GM23338 (cell line): ENCODE measurements around the gene RARG. TPM values are rescaled to one million over a fixed set of nuclear protein-coding genes. Genes with fewer than 3 reads are reported as not detected.

Source experiments
- ATAC-seq: fragments of 200-7000 bp; cut with Tn5 transposase; 3 replicates; pipeline ENCODE4 v1.9.1; 2020
- DNase-seq: peaks from one replicate; pipeline ENCODE4 v3.0.0-alpha.2; 2015; ENCODE audit warnings: low spot score
- H2AFZ ChIP-seq: fragments of 200-600 bp; sonication (generic); 2 replicates; pipeline ENCODE4 v1.8.0; 2016; ENCODE audit warnings: antibody characterized with exemption, mild to moderate bottlenecking, moderate library complexity
- H3F3A ChIP-seq: fragments of 200-600 bp; sonication (generic); replicated peaks from 2 replicates; pipeline ENCODE4 v1.8.0; 2017; ENCODE audit warnings: antibody characterized with exemption, mixed run types, low read depth
- H3K27ac ChIP-seq: fragments of 200-600 bp; sonication (generic); 2 replicates; pipeline ENCODE4 v1.6.1; 2016; ENCODE audit warnings: low read depth
- H3K27me3 ChIP-seq: fragments of 200-600 bp; sonication (generic); 2 replicates; pipeline ENCODE4 v1.8.0; 2016; ENCODE audit warnings: mild to moderate bottlenecking, mixed run types, moderate library complexity; ENCODE audit not compliant: insufficient read depth
- H3K36me3 ChIP-seq: fragments of 200-600 bp; sonication (generic); 2 replicates; pipeline ENCODE4 v1.8.0; 2016; ENCODE audit warnings: mild to moderate bottlenecking; ENCODE audit not compliant: insufficient read depth
- H3K4me1 ChIP-seq: fragments of 200-600 bp; sonication (generic); 2 replicates; pipeline ENCODE4 v1.8.0; 2016; ENCODE audit warnings: mild to moderate bottlenecking, moderate library complexity; ENCODE audit not compliant: insufficient read depth
- H3K4me2 ChIP-seq: fragments of 200-600 bp; sonication (generic); 2 replicates; pipeline ENCODE4 v1.7.1; 2017; ENCODE audit warnings: mixed run types
- H3K4me3 ChIP-seq: fragments of 200-600 bp; sonication (generic); 2 replicates; pipeline ENCODE4 v1.6.1; 2016; ENCODE audit warnings: mixed run types
- H3K79me2 ChIP-seq: fragments of 200-600 bp; sonication (generic); replicated peaks from 2 replicates; pipeline ENCODE4 v1.8.0; 2017; ENCODE audit warnings: mild to moderate bottlenecking; ENCODE audit not compliant: insufficient read depth
- H3K9me2 ChIP-seq: fragments of 200-600 bp; sonication (generic); 2 replicates; pipeline ENCODE4 v1.8.0; 2017; ENCODE audit not compliant: insufficient read depth
- H4K20me1 ChIP-seq: fragments of 200-600 bp; sonication (generic); replicated peaks from 2 replicates; pipeline ENCODE4 v1.8.0; 2017; ENCODE audit warnings: mild to moderate bottlenecking; ENCODE audit not compliant: insufficient read depth
- H3K27ac Mint-ChIP-seq: 2 replicates; pipeline ENCODE4 v1.8.0; 2020; ENCODE audit warnings: inconsistent platforms, mild to moderate bottlenecking, moderate library complexity, mixed read lengths
- H3K27me3 Mint-ChIP-seq: 3 replicates; pipeline ENCODE4 v1.8.0; 2022; ENCODE audit warnings: low read depth, mild to moderate bottlenecking, moderate library complexity, mixed read lengths, inconsistent platforms; ENCODE audit not compliant: insufficient read depth, poor library complexity
- H3K36me3 Mint-ChIP-seq: 3 replicates; pipeline ENCODE4 v1.8.0; 2021; ENCODE audit warnings: low read depth, mild to moderate bottlenecking, inconsistent platforms, moderate library complexity, mixed read lengths
- H3K4me1 Mint-ChIP-seq: 3 replicates; pipeline ENCODE4 v1.8.0; 2020; ENCODE audit warnings: mild to moderate bottlenecking, inconsistent platforms, mixed read lengths
- H3K4me3 Mint-ChIP-seq: 3 replicates; pipeline ENCODE4 v1.8.0; 2021; ENCODE audit warnings: moderate library complexity, mild to moderate bottlenecking, inconsistent platforms, mixed read lengths
- H3K9me3 Mint-ChIP-seq: 3 replicates; pipeline ENCODE4 v1.8.0; 2020; ENCODE audit warnings: moderate library complexity, mild to moderate bottlenecking, inconsistent platforms, mixed read lengths
- CTCF ChIP-seq, 2 experiments: fragments of 200-600 bp in 1 of 2; sonication (generic) in 1 of 2; conservative IDR thresholded peaks; 2 replicates each; pipeline versions ENCODE4 v1.5.1 to v1.6.1; 2016 to 2017; ENCODE audit warnings: antibody characterized with exemption in 2 of 2, low read depth in 2 of 2, mild to moderate bottlenecking in 2 of 2, moderate library complexity in 1 of 2
- EZH2 ChIP-seq: fragments of 200-600 bp; sonication (generic); IDR thresholded peaks from one replicate; pipeline ENCODE4 v1.8.0; 2017; ENCODE audit warnings: antibody characterized with exemption, mild to moderate bottlenecking, low read depth; ENCODE audit not compliant: unreplicated experiment
- EZH2phosphoT487 ChIP-seq: fragments of 200-600 bp; sonication (generic); IDR thresholded peaks from one replicate; pipeline ENCODE4 v1.8.1; 2018; ENCODE audit warnings: antibody characterized with exemption; ENCODE audit not compliant: unreplicated experiment
- POLR2AphosphoS5 ChIP-seq: IDR thresholded peaks from 2 replicates; pipeline ENCODE4 v1.6.1; 2016; ENCODE audit warnings: antibody characterized with exemption, low read depth
- STAT1 ChIP-seq: IDR thresholded peaks from one replicate; pipeline ENCODE4 v1.6.1; 2016; ENCODE audit warnings: antibody characterized with exemption; ENCODE audit not compliant: unreplicated experiment
- ZNF114 ChIP-seq: fragments of 250-450 bp; sonication (Bioruptor Pico); IDR thresholded peaks from 2 replicates; pipeline ENCODE4 v1.5.0; 2020; ENCODE audit warnings: mild to moderate bottlenecking, moderate library complexity
- ZNF331 ChIP-seq: fragments of 250-450 bp; sonication (Bioruptor Pico); IDR thresholded peaks from 2 replicates; pipeline ENCODE4 v1.5.0; 2020; ENCODE audit warnings: low read depth, mild to moderate bottlenecking, moderate library complexity
- polyA plus RNA-seq: library from polyadenylated mRNA; unstranded; fragments of >200 nt; fragmentation: Nextera tagmentation; extraction: Ambion mirVana; gene quantifications from 2 replicates; pipeline ENCODE4 v1.2.1, GENCODE V29; 2016
- total RNA-seq: library from RNA; depleted of rRNA; stranded (reverse); fragments of >200 nt; shearing (Covaris generic); gene quantifications from 2 replicates; pipeline ENCODE4 v1.2.3, GENCODE V29; 2014
- TF ChIP-seq, protein P1 (sequence below): IDR thresholded peaks from one replicate; pipeline ENCODE4 v1.6.1; 2018; ENCODE audit warnings: antibody characterized with exemption; ENCODE audit not compliant: unreplicated experiment
- TF ChIP-seq, protein P2 (sequence below): fragments of 250-450 bp; sonication (Bioruptor Pico); IDR thresholded peaks from 2 replicates; pipeline ENCODE4 v1.5.0; 2020; ENCODE audit warnings: mild to moderate bottlenecking, moderate library complexity

Gene RARG
- total and polyA plus RNA-seq, 2 experiments from 2014 or later, result 18.5 to 50.2 TPM

DNA sequence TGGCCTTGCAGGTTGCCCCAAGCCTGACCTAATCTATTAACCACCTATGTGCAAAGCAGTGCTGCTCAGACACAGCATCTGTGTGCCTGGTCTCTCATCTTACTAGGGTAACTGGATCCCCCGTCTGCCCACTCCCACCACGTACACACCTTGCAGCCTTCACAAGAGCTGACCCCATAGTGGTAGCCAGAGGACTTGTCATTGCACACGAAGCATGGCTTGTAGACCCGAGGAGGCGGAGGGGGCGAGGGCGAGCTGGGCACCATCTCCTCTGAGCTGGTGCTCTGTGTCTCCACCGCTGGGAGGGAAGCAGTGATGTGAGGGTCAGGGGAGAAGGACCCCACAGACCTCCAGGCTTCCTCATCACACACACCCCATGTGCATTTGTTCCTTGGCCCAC is 16.5 kb downstream of the RARG start:
- no peak overlapping the region for H3K27ac ChIP-seq
- peak overlapping the region; percentile 94; the same call in 2 of the 3 replicates for H3K4me3 Mint-ChIP-seq
- TF ChIP-seq CTCF (conservative IDR thresholded peaks at IDR 0.05; ENCODE audit: low read depth in 2 of 2), result no peak
- no peak for TF ChIP-seq STAT1
- TF ChIP-seq POLR2AphosphoS5, result 0 out of 2 replicates have a peak, but pooled peaks have one; percentile 19
- H3K79me2 ChIP-seq, result peaks cover 36% of the 10 kb centered on the region
- no peak overlapping the region for H2AFZ ChIP-seq
- peaks cover 26% of the 10 kb centered on the region for H3K27me3 Mint-ChIP-seq
- peaks cover 20% of the 10 kb centered on the region for H3K36me3 ChIP-seq
- peaks cover 13% of the 10 kb centered on the region for H4K20me1 ChIP-seq
- peak overlapping the region; percentile 95; the same call in 1 of the 2 replicates for H3K4me3 ChIP-seq
- H3K4me1 Mint-ChIP-seq, result peaks cover 64% of the 10 kb centered on the region
- H3K27ac Mint-ChIP-seq, result peak overlapping the region; percentile 89
- ATAC-seq (no peak), DNase-seq (no peak)
- H3K4me1 ChIP-seq, result peaks cover 50% of the 10 kb centered on the region
- H3F3A ChIP-seq, result peaks cover 40% of the 10 kb centered on the region
- peaks cover 12% of the 10 kb centered on the region for H3K27me3 ChIP-seq
- H3K9me3 Mint-ChIP-seq, result peaks cover 4% of the 10 kb centered on the region; the same call in 1 of the 3 replicates
- no peaks in the 10 kb centered on the region for H3K9me2 ChIP-seq
- peak overlapping the region; percentile 91 for H3K4me2 ChIP-seq
- peaks cover 53% of the 10 kb centered on the region for H3K36me3 Mint-ChIP-seq

DNA sequence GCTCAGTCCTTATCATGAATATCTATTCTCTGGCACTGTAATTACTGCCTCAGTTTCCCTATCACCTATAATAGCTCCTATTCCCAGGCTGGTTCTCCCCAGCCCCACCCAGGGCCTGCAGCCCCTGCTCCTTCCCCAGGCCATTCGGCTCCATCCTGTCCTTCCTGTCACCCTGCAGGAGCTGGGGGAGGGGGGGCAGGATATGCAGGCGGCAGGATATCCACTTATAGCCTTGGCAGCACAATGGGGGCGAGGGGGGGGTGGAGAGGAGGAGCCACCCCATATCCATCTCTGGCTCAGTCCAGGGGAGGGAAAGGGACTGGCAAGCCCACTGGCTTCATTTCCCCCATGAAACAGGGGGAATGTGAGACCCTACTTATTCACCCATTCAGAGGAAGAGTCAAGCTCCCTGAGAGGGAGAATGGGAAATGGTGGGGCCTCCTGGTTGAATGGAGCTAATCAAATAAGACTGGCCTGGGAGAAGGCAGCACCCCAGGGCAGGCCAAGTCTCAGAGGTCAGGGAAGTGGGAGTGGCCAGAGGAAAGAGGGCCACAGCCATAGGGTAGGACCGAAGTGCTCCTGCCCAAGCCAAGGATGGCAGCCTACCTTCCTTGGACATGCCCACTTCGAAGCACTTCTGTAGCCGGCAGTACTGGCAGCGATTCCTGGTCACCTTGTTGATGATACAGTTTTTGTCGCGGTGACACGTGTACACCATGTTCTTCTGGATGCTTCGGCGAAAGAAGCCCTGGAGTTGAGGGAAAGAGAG is 17.1 kb downstream of the RARG start:
- peak; percentile 60 for DNase-seq
- peaks cover 26% of the 10 kb centered on the region for H3K27me3 Mint-ChIP-seq
- TF ChIP-seq POLR2AphosphoS5 (peak; percentile 57; the same call in 1 of the 2 replicates), EZH2phosphoT487 (no peak), ZNF114 (CRISPR knock-in tag) (no peak), ZNF331 (no peak), EZH2 (no peak)
- TF ChIP-seq, protein P1, sequence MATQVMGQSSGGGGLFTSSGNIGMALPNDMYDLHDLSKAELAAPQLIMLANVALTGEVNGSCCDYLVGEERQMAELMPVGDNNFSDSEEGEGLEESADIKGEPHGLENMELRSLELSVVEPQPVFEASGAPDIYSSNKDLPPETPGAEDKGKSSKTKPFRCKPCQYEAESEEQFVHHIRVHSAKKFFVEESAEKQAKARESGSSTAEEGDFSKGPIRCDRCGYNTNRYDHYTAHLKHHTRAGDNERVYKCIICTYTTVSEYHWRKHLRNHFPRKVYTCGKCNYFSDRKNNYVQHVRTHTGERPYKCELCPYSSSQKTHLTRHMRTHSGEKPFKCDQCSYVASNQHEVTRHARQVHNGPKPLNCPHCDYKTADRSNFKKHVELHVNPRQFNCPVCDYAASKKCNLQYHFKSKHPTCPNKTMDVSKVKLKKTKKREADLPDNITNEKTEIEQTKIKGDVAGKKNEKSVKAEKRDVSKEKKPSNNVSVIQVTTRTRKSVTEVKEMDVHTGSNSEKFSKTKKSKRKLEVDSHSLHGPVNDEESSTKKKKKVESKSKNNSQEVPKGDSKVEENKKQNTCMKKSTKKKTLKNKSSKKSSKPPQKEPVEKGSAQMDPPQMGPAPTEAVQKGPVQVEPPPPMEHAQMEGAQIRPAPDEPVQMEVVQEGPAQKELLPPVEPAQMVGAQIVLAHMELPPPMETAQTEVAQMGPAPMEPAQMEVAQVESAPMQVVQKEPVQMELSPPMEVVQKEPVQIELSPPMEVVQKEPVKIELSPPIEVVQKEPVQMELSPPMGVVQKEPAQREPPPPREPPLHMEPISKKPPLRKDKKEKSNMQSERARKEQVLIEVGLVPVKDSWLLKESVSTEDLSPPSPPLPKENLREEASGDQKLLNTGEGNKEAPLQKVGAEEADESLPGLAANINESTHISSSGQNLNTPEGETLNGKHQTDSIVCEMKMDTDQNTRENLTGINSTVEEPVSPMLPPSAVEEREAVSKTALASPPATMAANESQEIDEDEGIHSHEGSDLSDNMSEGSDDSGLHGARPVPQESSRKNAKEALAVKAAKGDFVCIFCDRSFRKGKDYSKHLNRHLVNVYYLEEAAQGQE, result no peak
- TF ChIP-seq, protein P2, sequence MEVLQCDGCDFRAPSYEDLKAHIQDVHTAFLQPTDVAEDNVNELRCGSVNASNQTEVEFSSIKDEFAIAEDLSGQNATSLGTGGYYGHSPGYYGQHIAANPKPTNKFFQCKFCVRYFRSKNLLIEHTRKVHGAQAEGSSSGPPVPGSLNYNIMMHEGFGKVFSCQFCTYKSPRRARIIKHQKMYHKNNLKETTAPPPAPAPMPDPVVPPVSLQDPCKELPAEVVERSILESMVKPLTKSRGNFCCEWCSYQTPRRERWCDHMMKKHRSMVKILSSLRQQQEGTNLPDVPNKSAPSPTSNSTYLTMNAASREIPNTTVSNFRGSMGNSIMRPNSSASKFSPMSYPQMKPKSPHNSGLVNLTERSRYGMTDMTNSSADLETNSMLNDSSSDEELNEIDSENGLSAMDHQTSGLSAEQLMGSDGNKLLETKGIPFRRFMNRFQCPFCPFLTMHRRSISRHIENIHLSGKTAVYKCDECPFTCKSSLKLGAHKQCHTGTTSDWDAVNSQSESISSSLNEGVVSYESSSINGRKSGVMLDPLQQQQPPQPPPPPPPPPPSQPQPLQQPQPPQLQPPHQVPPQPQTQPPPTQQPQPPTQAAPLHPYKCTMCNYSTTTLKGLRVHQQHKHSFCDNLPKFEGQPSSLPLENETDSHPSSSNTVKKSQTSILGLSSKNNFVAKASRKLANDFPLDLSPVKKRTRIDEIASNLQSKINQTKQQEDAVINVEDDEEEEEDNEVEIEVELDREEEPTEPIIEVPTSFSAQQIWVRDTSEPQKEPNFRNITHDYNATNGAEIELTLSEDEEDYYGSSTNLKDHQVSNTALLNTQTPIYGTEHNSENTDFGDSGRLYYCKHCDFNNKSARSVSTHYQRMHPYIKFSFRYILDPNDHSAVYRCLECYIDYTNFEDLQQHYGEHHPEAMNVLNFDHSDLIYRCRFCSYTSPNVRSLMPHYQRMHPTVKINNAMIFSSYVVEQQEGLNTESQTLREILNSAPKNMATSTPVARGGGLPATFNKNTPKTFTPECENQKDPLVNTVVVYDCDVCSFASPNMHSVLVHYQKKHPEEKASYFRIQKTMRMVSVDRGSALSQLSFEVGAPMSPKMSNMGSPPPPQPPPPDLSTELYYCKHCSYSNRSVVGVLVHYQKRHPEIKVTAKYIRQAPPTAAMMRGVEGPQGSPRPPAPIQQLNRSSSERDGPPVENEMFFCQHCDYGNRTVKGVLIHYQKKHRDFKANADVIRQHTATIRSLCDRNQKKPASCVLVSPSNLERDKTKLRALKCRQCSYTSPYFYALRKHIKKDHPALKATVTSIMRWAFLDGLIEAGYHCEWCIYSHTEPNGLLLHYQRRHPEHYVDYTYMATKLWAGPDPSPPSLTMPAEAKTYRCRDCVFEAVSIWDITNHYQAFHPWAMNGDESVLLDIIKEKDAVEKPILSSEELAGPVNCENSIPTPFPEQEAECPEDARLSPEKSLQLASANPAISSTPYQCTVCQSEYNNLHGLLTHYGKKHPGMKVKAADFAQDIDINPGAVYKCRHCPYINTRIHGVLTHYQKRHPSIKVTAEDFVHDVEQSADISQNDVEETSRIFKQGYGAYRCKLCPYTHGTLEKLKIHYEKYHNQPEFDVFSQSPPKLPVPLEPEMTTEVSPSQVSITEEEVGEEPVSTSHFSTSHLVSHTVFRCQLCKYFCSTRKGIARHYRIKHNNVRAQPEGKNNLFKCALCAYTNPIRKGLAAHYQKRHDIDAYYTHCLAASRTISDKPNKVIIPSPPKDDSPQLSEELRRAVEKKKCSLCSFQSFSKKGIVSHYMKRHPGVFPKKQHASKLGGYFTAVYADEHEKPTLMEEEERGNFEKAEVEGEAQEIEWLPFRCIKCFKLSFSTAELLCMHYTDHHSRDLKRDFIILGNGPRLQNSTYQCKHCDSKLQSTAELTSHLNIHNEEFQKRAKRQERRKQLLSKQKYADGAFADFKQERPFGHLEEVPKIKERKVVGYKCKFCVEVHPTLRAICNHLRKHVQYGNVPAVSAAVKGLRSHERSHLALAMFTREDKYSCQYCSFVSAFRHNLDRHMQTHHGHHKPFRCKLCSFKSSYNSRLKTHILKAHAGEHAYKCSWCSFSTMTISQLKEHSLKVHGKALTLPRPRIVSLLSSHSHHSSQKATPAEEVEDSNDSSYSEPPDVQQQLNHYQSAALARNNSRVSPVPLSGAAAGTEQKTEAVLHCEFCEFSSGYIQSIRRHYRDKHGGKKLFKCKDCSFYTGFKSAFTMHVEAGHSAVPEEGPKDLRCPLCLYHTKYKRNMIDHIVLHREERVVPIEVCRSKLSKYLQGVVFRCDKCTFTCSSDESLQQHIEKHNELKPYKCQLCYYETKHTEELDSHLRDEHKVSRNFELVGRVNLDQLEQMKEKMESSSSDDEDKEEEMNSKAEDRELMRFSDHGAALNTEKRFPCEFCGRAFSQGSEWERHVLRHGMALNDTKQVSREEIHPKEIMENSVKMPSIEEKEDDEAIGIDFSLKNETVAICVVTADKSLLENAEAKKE (CRISPR knock-in tag), result no peak

More for the DNA sequence above, 17.1 kb downstream of the RARG start:
- Histone ChIP-seq H3K4me3 (peak overlapping the region; percentile 40), H3K27me3 (peaks cover 11% of the 10 kb centered on the region), H3K4me1 (peaks cover 50% of the 10 kb centered on the region), H4K20me1 (peaks cover 13% of the 10 kb centered on the region), H3K36me3 (peaks cover 20% of the 10 kb centered on the region), H3K4me2 (peak overlapping the region; percentile 91), H3K27ac (peak overlapping the region; percentile 76), H3K9me2 (no peaks in the 10 kb centered on the region), H3F3A (peaks cover 37% of the 10 kb centered on the region), H2AFZ (no peak overlapping the region), H3K79me2 (peaks cover 35% of the 10 kb centered on the region)
- Mint-ChIP-seq H3K36me3 (peaks cover 57% of the 10 kb centered on the region), H3K9me3 (peaks cover 4% of the 10 kb centered on the region; the same call in 1 of the 3 replicates), H3K4me3 (peak overlapping the region; percentile 94; the same call in 2 of the 3 replicates), H3K4me1 (peaks cover 64% of the 10 kb centered on the region), H3K27ac (no peak overlapping the region)
- ATAC-seq, result no peak
